Stimulated activated CD8-positive, alpha-beta memory T cell treated with anti-CD3 and anti-CD28 coated beads, Interleukin-12 subunit alpha, Interleukin-12 subunit beta, amount 100 ng/mL, for 24 hours (primary cell): ENCODE measurements around the gene NR3C2.

Experiments
- DNase-seq: peaks from one replicate; pipeline ENCODE4 v3.0.0-alpha.2; 2020; ENCODE audit errors: extremely low read depth

NR3C2 gene

DNA sequence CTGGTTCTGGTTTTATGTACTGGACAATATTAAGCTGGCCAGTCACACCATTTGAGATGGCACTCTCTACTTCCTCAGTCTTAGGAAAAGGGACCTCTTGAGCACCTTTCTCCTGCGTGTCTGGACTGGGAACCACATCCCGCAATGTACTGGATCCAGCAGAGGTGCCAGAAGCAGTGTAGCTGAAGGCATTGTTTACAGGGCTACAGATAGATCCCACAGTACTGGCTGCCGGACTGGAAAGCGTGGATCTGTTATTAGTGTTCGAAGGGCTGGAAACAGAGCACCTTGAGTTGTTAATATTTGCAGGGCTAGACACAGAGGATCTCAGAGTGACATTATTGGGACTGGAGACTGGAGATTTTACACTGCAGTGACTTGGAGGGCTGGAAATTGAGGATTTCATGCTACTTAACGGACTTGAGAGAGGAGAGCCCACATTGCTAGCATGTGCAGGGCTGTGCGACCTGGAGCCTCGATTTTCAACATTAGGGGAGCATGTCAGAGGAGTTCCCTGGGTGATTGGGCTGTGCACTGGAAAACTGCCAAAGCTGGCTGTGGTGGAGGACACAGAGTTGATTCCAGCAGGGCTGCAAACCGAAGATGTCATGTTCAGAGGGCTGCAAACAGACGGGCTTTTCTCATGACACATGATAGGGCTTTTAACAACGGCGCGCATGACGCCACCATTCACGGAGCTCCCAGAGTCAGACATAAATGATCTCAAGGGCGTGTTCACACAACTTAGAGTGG is 6.4 kb downstream of the NR3C2 start:
- DNase-seq, result no peak

DNA sequence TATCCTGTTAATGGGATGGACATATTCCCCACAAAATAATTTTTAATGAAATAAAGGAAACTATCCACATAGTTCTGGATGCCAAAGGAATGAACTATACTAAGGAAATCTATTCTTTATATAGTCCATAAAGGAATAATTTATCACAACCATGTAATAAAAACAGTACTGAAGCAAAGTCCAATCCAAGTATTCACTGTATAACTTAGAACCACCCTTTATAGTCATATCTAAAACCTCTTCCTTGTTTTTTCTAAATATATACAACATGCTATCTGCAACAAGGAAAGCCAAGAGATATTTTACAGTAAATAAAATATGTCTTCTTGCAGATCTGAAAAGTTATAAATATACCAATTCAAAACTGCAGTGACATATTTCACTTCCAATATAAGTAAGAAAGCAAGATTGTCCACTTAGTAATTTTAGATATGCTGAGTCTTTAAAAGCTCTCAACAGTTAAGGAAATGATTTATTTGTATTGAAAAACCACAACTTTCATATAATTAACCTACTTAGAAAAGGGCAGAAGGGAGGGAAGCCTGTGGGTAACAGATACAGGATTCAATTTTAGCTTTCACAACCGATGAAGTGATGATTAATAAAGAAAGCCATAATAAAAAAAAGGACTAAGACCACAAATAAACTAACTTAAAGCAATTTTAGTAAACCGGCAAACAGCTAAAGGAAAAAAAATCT is 8.0 kb downstream of the NR3C2 start:
- no peak for DNase-seq

DNA sequence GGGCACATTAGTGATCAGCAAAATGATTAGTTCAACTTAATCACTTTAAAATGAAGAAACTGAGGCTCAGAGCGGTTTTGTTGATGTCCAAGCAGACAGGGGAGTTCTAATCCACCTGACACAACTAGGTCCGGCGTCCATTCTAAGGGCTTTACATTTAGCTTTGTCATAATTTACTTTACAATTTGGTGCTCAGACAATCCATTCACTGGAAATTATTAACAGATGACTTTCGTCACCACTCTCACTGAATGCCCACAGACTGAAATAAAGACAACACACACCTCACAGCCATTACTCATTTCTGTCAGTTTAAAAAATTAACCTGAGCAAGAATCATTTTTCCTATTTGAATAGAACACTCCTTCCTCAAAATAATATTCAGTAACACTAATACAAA is 10.8 kb downstream of the NR3C2 start:
- no peak for DNase-seq

DNA sequence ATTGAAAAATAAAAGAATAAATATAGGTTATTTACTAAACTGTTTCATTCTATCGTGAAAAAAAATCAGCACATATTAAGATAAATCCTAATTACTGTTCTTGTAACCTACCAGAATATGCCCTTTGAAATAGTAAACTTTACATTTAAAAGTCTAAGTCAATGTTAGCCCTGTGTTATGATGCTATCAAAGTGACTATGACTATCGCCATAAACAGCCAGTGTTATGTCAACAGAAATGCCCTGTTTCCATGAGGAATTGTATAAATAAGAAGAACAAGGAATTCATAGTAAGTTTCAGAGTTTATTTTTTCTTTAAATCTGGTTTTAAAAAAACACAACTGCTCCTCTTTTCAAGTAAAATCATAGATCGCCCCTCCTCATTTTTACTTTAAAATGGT is 11.4 kb downstream of the NR3C2 start:
- no peak for DNase-seq

DNA sequence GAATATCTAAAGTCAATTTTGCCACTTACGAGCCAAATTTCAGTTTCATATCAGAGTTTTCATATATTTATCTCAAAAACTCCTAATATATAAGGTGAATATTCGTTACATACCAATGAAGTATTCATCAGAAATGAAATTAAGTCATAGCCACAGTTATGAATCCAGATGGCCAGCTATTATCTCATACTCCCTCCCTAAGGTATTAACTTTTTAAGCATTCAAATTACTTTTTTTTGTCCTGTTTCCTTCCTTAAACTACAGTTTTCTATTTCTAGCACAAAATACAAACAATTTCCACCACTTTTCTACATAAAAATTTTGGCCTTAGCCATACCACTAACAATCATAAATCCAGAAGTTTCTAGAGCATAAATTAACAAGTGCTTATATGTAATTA is 13.0 kb downstream of the NR3C2 start:
- no peak for DNase-seq

DNA sequence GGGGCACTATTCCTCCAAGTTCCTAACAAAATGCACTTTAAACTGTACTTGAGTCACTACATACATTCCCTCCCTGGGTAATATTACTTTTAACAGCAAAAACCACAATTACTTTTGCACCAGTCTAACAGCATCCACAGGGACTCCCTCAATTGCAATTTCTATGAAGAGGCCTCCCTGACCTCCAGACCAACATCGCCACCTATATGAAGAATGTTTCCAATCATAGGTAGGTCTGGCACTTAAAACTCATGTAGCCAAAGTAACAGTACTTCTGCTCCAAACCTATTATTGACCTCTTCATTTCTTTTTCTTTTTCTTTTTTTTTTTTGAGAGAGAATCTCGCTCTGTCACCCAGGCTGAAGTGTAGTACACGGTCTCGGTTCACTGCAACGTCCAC is 15.6 kb downstream of the NR3C2 start:
- DNase-seq, result no peak

DNA sequence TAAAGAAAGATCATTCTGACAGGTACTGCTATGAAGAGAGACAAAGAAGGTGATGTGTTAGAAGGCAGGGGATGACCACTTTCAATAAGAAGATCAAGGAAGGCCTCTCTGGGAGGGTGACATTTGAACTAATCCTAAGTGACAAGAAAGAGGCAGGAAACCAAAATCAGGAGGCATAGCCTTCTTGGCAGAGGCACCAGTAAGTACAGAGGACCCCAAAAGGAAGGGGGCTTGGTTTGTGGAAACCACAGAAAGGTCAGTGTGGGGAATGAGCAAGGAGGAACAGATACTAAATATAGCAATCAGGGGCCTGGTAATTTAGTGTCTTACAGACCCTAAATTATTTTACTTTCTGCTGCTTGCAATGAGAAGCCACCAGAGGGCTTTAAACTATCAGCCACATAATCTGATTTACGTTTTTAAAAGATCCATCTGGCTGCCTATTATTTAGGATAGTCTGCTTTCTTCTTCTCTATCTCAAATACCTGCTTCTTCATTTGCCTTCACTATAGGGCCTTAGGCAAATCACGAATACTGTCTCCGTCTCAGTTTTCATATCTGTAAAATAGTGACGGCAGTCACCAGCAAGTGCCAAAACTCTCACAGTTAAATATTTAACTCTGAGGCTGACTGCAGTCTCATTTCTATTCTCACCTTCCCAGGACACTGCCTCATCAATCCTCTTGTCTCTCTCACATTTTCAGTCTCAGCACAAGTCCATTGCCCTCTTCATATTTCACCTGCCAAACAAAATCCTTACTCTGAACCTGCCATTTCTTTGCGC is 16.7 kb downstream of the NR3C2 start:
- DNase-seq, result no peak

DNA sequence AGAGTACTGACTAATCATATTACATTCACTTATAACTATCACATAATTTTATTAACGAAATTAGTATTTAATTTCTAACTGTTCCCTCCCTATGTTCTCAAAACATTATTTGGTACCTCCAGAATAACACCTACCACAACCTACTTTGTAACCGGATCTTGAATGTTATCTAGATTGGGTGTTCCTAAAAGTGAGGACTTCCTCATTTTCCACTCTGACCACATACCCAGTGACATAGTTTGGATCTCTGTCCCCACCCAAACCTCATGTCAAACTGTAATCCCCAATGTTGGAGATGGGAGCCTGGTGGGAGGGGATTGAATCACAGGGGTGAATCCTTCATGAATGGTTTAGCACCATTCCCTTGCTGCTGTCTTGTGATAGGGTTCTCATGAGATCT is 21.8 kb downstream of the NR3C2 start:
- no peak for DNase-seq

DNA sequence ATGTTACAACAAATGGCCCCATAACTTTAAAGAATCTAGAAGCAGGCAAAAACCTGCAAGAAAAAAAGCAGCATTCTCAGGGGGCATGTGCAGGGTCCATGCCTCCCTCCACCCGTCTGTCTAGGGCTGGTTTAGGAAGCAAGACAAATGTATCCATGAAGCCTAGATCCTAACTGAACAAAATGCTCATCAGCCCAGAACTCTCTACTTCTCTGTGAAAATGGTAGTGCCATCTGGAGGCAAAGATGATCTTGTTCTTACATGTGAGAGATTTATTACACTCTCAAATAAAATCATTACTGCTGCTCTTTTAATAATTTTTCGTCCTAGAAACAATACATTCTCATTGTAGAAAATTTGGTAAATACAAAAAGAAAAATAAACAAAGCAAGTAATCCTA is 26.7 kb downstream of the NR3C2 start:
- DNase-seq, result no peak

DNA sequence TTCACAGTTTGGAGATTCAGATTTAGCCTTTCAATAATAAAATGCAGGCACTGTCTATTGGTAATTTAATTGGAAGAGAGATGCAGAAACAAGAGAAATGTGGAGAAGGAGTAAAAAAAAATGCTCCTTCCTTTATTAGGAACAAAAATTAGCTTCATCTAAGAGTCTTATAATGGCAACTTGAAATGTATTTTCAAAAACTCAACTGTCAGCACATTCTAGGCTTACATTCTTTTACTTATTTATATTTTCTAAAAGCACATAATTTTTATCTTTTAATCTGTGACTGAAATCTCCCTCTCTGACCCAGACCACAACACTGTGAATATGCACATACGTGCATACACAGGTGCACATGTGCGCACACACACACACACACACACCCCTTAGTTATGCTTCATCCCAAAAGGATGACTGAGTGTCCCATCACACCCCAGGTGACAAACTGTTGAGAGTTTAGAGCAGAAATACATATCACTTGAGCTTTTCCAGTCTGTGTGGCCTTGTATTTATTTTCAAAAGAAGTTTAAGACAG is 29.7 kb downstream of the NR3C2 start:
- DNase-seq, result no peak

DNA sequence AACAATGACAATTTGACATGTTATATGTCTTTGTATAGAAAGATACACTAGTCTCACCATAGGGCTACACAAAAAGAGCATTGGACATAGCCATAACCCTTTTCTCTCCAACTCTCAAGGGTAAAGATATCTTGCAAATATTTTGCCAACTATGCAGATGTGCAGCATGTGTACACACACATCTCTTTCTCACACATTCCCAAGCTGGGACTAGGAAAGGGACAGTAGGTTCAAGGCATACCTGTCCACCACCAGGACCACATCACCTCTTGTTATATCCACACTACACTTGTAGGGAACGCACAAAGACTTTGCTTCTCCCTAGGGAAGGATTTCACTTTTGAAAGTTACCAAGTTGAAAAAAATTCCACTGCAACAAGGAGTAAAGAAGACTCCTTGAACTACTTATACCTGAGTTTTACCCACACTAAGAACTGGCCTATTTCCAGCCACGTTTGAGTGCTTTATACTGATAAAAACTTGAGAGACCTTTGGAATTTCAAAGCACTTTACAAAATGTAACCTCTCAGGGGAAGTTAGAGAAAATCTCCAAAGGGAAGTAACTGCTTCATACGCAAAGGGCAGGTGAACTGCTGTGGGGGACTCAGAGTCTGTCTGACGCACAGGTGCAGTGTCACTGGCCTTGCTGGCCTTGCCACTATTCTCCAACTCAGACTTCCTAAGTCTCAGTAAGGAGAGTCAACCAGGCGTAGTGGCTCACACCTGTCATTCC is 36.9 kb downstream of the NR3C2 start:
- DNase-seq, result no peak

DNA sequence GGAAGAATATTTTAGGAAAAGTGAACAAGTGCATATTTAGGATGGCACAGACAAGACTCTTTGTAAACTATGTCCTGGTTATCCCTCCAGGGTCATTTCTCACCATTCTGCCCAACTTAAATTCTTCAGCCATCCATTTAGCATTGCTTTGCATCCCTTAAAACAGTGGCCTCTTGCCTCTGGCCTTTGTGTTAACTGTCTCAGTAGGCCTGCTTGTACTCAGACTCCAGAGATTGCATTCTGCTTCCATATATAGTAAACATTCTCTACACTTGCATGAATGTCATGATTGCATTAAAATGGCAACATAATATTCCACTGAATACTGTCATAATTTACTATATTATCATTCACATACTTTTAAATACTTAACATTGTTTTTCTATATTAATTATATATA is 43.2 kb downstream of the NR3C2 start:
- no peak for DNase-seq

DNA sequence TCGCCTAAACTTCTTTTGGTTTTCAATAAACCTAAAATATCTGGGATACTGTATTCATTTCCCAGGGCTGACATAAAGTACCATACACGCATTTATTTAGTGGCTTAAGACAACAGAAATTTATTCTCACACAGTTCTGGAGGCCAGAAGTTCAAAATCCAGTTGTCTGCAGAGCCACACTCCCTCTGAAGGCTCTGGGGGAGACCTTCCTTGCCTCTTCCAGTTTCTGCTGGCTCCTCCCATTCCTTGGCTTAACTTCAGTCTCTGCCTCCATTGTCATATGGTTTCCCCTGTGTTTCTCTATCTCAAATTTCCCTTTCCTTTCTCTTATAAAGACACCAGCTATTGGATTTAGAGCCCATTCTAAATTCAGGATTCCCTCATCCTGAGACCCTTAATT is 44.4 kb downstream of the NR3C2 start:
- no peak for DNase-seq

DNA sequence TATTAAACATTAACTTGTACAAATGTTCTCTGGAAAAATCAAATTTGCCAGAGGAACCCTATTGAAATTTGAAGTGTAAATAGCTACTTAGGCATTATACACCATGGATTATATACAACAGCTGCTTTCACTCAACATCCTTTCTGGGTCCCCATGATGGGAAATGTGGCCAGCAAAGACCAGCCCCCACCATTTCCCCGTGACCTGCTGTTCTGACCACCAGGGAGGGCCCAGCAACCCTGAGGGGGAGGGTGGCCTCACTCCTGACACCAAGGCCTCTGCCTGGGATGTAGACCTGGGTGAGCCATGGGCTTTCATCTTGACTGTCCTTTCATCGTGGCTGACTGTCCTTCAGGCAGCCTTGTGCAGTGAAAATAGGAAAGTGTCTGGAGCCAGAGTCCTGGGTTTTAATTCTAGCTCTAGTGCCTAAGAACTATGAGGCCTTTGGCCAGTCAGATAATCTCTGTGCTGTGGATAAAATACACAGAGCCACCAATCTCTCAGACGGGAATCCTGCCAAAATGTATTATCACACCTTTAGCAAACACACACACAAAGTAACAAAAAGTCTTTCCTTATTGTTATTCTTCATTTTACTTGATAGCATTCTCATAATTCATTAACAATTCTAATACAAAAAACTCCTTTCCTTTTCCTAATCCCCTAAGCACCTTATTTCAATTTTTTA is 45.1 kb downstream of the NR3C2 start:
- DNase-seq, result no peak

DNA sequence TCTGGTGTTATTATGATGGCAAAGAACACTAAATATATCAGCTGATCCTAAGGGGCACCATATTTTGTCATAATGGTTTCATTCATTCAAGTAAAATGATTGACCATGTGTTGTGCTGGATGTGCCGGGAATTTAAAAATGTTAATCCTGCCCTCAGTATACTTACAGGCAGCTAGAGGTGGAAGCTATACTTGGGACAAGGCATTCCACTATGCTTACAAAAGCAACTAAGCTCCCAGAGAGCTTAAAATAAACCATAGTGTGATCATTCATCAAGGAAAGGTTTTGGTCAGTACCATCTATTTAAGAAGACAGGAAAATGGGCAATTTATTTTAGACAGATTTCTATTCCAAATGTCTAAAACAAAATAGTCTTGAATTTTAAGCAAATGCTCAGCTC is 46.4 kb downstream of the NR3C2 start:
- DNase-seq, result no peak

DNA sequence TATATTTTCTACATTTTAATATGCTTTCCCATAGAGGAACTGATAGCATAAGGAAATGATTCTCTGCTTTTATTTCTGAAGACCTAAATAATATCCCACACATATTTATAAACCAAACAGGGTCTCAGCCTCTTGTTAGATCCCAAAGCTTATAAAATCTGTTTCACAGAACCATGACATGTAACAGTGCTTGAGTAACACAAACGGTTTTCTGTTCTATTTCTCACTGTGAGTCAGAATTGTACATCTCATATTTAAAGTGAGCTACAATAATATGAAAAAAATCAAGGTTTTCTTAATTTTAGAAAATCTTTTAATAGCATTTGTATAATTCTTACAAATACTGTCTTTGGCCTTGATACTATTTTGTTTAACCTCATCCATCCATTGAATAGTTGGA is 51.2 kb downstream of the NR3C2 start:
- DNase-seq, result no peak

DNA sequence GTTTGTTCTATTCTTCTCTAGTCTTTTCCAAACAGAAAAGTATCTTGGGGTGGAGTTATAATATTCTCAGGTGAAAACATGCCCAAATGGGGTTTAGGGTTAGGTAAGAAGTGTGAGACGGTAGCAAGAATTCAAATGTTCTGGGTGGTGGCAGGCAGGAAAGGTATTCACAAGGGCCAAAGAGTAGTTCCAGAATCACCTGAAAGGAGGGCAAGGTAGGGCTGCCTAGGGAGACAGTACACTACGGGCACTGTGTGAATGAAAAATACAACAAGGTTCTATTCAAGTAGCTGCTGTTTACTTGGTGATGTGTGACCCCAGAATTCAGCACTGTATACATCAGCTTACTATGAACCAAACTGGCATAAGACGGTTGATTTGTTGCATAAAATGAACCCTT is 51.9 kb downstream of the NR3C2 start:
- DNase-seq, result no peak

DNA sequence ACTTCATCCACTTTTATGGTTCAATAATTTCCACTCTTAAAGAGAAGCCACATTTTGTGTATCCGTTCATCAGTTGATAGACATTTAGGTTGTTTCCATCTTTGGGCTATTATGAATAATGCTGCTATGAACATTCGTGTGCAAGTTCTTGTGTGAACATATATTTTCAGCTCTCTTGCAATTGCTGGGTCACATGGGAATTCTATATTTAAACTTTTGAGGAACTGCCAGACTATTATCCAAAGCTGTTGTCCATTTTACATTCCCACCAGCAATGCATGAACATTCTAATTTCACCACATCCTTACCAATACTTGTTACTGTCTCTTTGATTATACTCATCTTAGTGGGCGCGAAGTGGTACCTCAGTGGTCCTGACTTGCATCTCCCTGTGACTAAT is 61.9 kb downstream of the NR3C2 start:
- DNase-seq, result no peak

DNA sequence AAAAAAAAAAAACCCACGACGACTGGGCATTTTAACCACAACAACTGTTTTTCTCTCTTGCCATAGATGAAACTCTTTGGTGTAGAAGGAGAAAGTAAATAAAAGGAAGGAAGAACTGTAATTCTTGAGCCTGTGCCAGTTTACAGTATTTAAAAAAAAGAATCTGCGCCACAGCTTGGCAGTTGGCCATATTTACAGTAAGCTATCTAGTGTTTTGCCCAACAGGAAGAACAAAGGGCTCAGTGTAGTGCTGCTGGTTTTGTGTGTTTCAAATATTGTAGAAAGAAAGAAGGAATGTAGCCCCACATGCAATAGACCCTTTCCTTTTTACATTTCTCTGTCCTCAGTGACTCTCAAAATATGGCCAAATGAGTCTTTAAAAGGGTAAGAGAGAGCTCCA is 66.1 kb downstream of the NR3C2 start:
- no peak for DNase-seq

DNA sequence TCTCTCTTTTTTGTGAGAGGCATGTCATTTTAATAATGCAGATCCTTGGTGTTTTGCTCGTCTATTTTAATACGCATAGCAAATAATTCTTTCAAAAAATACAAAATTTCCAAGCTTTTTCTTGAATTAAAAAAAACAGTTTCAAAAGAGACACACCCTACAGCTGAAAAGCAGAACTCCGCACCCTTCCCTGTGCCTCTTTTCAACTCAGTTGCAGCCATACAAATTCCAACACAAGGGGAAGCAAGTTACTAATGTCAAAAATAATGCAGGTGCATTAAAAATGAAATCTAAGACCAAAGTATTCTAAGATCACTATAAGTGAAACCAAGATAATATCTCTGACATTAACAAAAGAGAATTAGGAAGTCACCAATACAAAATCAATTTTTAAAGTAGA is 66.6 kb downstream of the NR3C2 start:
- no peak for DNase-seq

DNA sequence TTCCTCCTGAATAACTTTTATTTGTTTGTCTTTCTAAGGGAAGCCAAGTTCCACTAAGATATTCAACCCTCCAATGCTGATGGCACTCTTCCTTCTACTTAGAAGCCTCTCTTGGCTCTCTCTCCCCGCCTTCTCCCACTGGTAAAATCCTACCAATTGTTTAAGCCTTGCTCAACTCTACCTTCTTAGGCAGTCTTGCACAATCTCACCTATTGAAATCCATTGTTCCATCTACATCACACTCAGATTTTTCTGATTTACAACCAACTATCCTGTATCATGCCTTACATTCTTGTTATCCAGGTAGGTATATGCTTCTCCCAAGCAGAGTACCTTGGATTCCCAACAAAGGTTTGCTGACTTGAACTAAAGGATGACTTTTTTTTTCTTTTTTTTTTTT is 69.1 kb downstream of the NR3C2 start:
- no peak for DNase-seq
